Thyroid gland (tissue), 4 donors: ENCODE results near the gene NHLRC4.

Experiments used
- CTCF ChIP-seq, 6 experiments: fragments of 200-600 bp in 3 of 6; fragments of 450-650 bp in 3 of 6; sonication (generic) in 3 of 6; IDR thresholded peaks; one replicate each; pipeline ENCODE4 v1.5.1; 2016 to 2019; ENCODE audit warnings: antibody characterized with exemption in 6 of 6, mild to moderate bottlenecking in 2 of 6, inconsistent platforms in 1 of 6, moderate library complexity in 1 of 6
- POLR2A ChIP-seq, 2 donors: fragments of 450-650 bp; IDR thresholded peaks; one replicate each; pipeline ENCODE4 v1.6.1; 2017; ENCODE audit warnings: antibody characterized with exemption in 2 of 2, mild to moderate bottlenecking in 2 of 2, moderate library complexity in 1 of 2

GRCh38 chr16:591892-592517, 25.2 kb downstream of the NHLRC4 start:
- TF ChIP-seq CTCF (IDR thresholded peaks at IDR 0.05), result no peak
- no peak for TF ChIP-seq POLR2A (IDR thresholded peaks at IDR 0.05)
